ENCODE measurements around the gene KCTD16. TPM values are rescaled to one million over a fixed set of nuclear protein-coding genes. Genes with fewer than 3 reads are reported as not detected.

Gene KCTD16
- total and polyA plus RNA-seq, 4 donors, result 5.1 to 30.8 (median 7.3) TPM

GRCh38 chr5:144187699-144188294 is 17.1 kb downstream of the KCTD16 start:
- Histone ChIP-seq H3K4me1 (ENCODE audit: control insufficient read depth, insufficient read depth, low read length) (no peaks in the 10 kb centered on the region), H3K27ac (ENCODE audit: low read depth, low read length) (peak overlapping the region; percentile 62), H3K27me3 (ENCODE audit: control insufficient read depth, insufficient read depth, low read length) (no peaks in the 10 kb centered on the region), H3K9me3 (ENCODE audit: control insufficient read depth, insufficient read depth, low read length) (no peaks in the 10 kb centered on the region), H3K36me3 (ENCODE audit: control insufficient read depth, insufficient read depth, low read length) (no peaks in the 10 kb centered on the region), H3K4me3 (ENCODE audit: low read depth, low read length) (no peak overlapping the region)
- DNase-seq (ENCODE audit: low read depth in 4 of 6, low spot score in 6 of 6), result peak in 2 of 6 donors; percentile 32 to 73
- WGBS (ENCODE audit: insufficient coverage), result no CpG with 5 or more reads among the region's 2 CpGs

- DNase-seq (ENCODE audit: low read depth in 4 of 6, low spot score in 6 of 6), result no peak
- WGBS (ENCODE audit: insufficient coverage), result 80% methylated on average over 5 of the region's 10 CpGs
These were observed 19.2 kb downstream of the KCTD16 start for GRCh38 chr5:144189800-144190429.

GRCh38 chr5:144191531-144191930 is 20.9 kb downstream of the KCTD16 start:
- Histone ChIP-seq H3K9me3 (ENCODE audit: control insufficient read depth, insufficient read depth, low read length) (no peaks in the 10 kb centered on the region), H3K27me3 (ENCODE audit: control insufficient read depth, insufficient read depth, low read length) (no peaks in the 10 kb centered on the region), H3K4me3 (ENCODE audit: low read depth, low read length) (no peak overlapping the region), H3K4me1 (ENCODE audit: control insufficient read depth, insufficient read depth, low read length) (no peaks in the 10 kb centered on the region), H3K36me3 (ENCODE audit: control insufficient read depth, insufficient read depth, low read length) (no peaks in the 10 kb centered on the region), H3K27ac (ENCODE audit: low read depth, low read length) (no peak overlapping the region)
- no peak for DNase-seq (ENCODE audit: low read depth in 4 of 6, low spot score in 6 of 6)
- 80% methylated on average over 1 of the region's 3 CpGs for WGBS (ENCODE audit: insufficient coverage)

More at GRCh38 chr5:144189800-144190429, 19.2 kb downstream of the KCTD16 start:
- no peaks in the 10 kb centered on the region for H3K27me3 ChIP-seq (ENCODE audit: control insufficient read depth, insufficient read depth, low read length)
- H3K27ac ChIP-seq (ENCODE audit: low read depth, low read length), result no peak overlapping the region
- no peaks in the 10 kb centered on the region for H3K9me3 ChIP-seq (ENCODE audit: control insufficient read depth, insufficient read depth, low read length)
- no peaks in the 10 kb centered on the region for H3K36me3 ChIP-seq (ENCODE audit: control insufficient read depth, insufficient read depth, low read length)
- no peaks in the 10 kb centered on the region for H3K4me1 ChIP-seq (ENCODE audit: control insufficient read depth, insufficient read depth, low read length)
- no peak overlapping the region for H3K4me3 ChIP-seq (ENCODE audit: low read depth, low read length)

- no peaks in the 10 kb centered on the region for H3K36me3 ChIP-seq (ENCODE audit: control insufficient read depth, insufficient read depth, low read length)
- no peak overlapping the region for H3K4me3 ChIP-seq (ENCODE audit: low read depth, low read length)
- H3K4me1 ChIP-seq (ENCODE audit: control insufficient read depth, insufficient read depth, low read length), result no peaks in the 10 kb centered on the region
- no peaks in the 10 kb centered on the region for H3K27me3 ChIP-seq (ENCODE audit: control insufficient read depth, insufficient read depth, low read length)
- H3K27ac ChIP-seq (ENCODE audit: low read depth, low read length), result no peak overlapping the region
- DNase-seq (ENCODE audit: low read depth in 4 of 6, low spot score in 6 of 6), result peak in 2 of 6 donors; percentile 52 to 61
- 20% methylated on average over 2 of the region's 3 CpGs for WGBS (ENCODE audit: insufficient coverage)
- no peaks in the 10 kb centered on the region for H3K9me3 ChIP-seq (ENCODE audit: control insufficient read depth, insufficient read depth, low read length)
These were observed 21.3 kb downstream of the KCTD16 start for GRCh38 chr5:144191998-144192397.

GRCh38 chr5:144192661-144193060 is 22.0 kb downstream of the KCTD16 start:
- Histone ChIP-seq H3K27ac (ENCODE audit: low read depth, low read length) (no peak overlapping the region), H3K27me3 (ENCODE audit: control insufficient read depth, insufficient read depth, low read length) (no peaks in the 10 kb centered on the region), H3K4me1 (ENCODE audit: control insufficient read depth, insufficient read depth, low read length) (no peaks in the 10 kb centered on the region), H3K4me3 (ENCODE audit: low read depth, low read length) (no peak overlapping the region), H3K9me3 (ENCODE audit: control insufficient read depth, insufficient read depth, low read length) (no peaks in the 10 kb centered on the region), H3K36me3 (ENCODE audit: control insufficient read depth, insufficient read depth, low read length) (no peaks in the 10 kb centered on the region)
- DNase-seq (ENCODE audit: low read depth in 4 of 6, low spot score in 6 of 6), result no peak

GRCh38 chr5:144194144-144194543 is 23.5 kb downstream of the KCTD16 start:
- Histone ChIP-seq H3K36me3 (ENCODE audit: control insufficient read depth, insufficient read depth, low read length) (no peaks in the 10 kb centered on the region), H3K27ac (ENCODE audit: low read depth, low read length) (no peak overlapping the region), H3K4me3 (ENCODE audit: low read depth, low read length) (no peak overlapping the region), H3K4me1 (ENCODE audit: control insufficient read depth, insufficient read depth, low read length) (no peaks in the 10 kb centered on the region), H3K27me3 (ENCODE audit: control insufficient read depth, insufficient read depth, low read length) (no peaks in the 10 kb centered on the region), H3K9me3 (ENCODE audit: control insufficient read depth, insufficient read depth, low read length) (no peaks in the 10 kb centered on the region)
- WGBS (ENCODE audit: insufficient coverage), result no CpG with 5 or more reads among the region's 2 CpGs
- no peak for DNase-seq (ENCODE audit: low read depth in 4 of 6, low spot score in 6 of 6)

GRCh38 chr5:144195448-144195847 is 24.8 kb downstream of the KCTD16 start:
- Histone ChIP-seq H3K4me3 (ENCODE audit: low read depth, low read length) (no peak overlapping the region), H3K27me3 (ENCODE audit: control insufficient read depth, insufficient read depth, low read length) (no peaks in the 10 kb centered on the region), H3K9me3 (ENCODE audit: control insufficient read depth, insufficient read depth, low read length) (no peaks in the 10 kb centered on the region), H3K27ac (ENCODE audit: low read depth, low read length) (no peak overlapping the region), H3K36me3 (ENCODE audit: control insufficient read depth, insufficient read depth, low read length) (no peaks in the 10 kb centered on the region), H3K4me1 (ENCODE audit: control insufficient read depth, insufficient read depth, low read length) (no peaks in the 10 kb centered on the region)
- WGBS (ENCODE audit: insufficient coverage), result 100% methylated on average over 1 of the region's 4 CpGs
- no peak for DNase-seq (ENCODE audit: low read depth in 4 of 6, low spot score in 6 of 6)

GRCh38 chr5:144196612-144197011 is 25.9 kb downstream of the KCTD16 start:
- DNase-seq (ENCODE audit: low read depth in 4 of 6, low spot score in 6 of 6), result peak in 1 of 6 donors; percentile 56
- Histone ChIP-seq H3K4me3 (ENCODE audit: low read depth, low read length) (no peak overlapping the region), H3K4me1 (ENCODE audit: control insufficient read depth, insufficient read depth, low read length) (no peaks in the 10 kb centered on the region), H3K27ac (ENCODE audit: low read depth, low read length) (no peak overlapping the region), H3K36me3 (ENCODE audit: control insufficient read depth, insufficient read depth, low read length) (no peaks in the 10 kb centered on the region), H3K27me3 (ENCODE audit: control insufficient read depth, insufficient read depth, low read length) (no peaks in the 10 kb centered on the region), H3K9me3 (ENCODE audit: control insufficient read depth, insufficient read depth, low read length) (no peaks in the 10 kb centered on the region)
- no CpG with 5 or more reads among the region's 1 CpG for WGBS (ENCODE audit: insufficient coverage)

GRCh38 chr5:144198386-144198785 is 27.7 kb downstream of the KCTD16 start:
- no peak for DNase-seq (ENCODE audit: low read depth in 4 of 6, low spot score in 6 of 6)
- Histone ChIP-seq H3K9me3 (ENCODE audit: control insufficient read depth, insufficient read depth, low read length) (no peaks in the 10 kb centered on the region), H3K36me3 (ENCODE audit: control insufficient read depth, insufficient read depth, low read length) (no peaks in the 10 kb centered on the region), H3K4me1 (ENCODE audit: control insufficient read depth, insufficient read depth, low read length) (no peaks in the 10 kb centered on the region), H3K27me3 (ENCODE audit: control insufficient read depth, insufficient read depth, low read length) (no peaks in the 10 kb centered on the region), H3K4me3 (ENCODE audit: low read depth, low read length) (no peak overlapping the region), H3K27ac (ENCODE audit: low read depth, low read length) (no peak overlapping the region)
- no CpG with 5 or more reads among the region's 3 CpGs for WGBS (ENCODE audit: insufficient coverage)

GRCh38 chr5:144201588-144201987 is 30.9 kb downstream of the KCTD16 start:
- WGBS (ENCODE audit: insufficient coverage), result 85% methylated on average over 3 of the region's 5 CpGs
- Histone ChIP-seq H3K4me3 (ENCODE audit: low read depth, low read length) (no peak overlapping the region), H3K27me3 (ENCODE audit: control insufficient read depth, insufficient read depth, low read length) (no peaks in the 10 kb centered on the region), H3K36me3 (ENCODE audit: control insufficient read depth, insufficient read depth, low read length) (no peaks in the 10 kb centered on the region), H3K27ac (ENCODE audit: low read depth, low read length) (no peak overlapping the region), H3K4me1 (ENCODE audit: control insufficient read depth, insufficient read depth, low read length) (peaks cover 8% of the 10 kb centered on the region), H3K9me3 (ENCODE audit: control insufficient read depth, insufficient read depth, low read length) (no peaks in the 10 kb centered on the region)
- DNase-seq (ENCODE audit: low read depth in 4 of 6, low spot score in 6 of 6), result no peak

Measured in spinal cord (tissue), 10 donors.